Measurements from ENCODE around the gene CDH4. TPM values are rescaled to one million over a fixed set of nuclear protein-coding genes. Genes with fewer than 3 reads are reported as not detected.

The CDH4 gene
- polyA plus RNA-seq, 1 experiment, result 1.5 TPM

- no peak for DNase-seq (ENCODE audit: low read depth)
- no peaks in the 10 kb centered on the region for H3K36me3 ChIP-seq (ENCODE audit: control insufficient read depth, insufficient read depth, low read length)
- TF ChIP-seq CTCF (IDR thresholded peaks at IDR 0.05; ENCODE audit: insufficient read depth, low read depth, low read length), result no peak
- ChIA-PET CTCF (no interaction called here), POLR2A (no interaction called here)
- H3K4me3 ChIP-seq (ENCODE audit: low read depth, low read length), result no peak overlapping the region
- H3K27me3 ChIP-seq (ENCODE audit: control insufficient read depth, insufficient read depth, low read length), result no peaks in the 10 kb centered on the region
Observed at GRCh38 chr20:61593516-61593915, 341.5 kb downstream of the CDH4 start.

- Histone ChIP-seq H3K27me3 (ENCODE audit: control insufficient read depth, insufficient read depth, low read length) (no peaks in the 10 kb centered on the region), H3K4me3 (ENCODE audit: low read depth, low read length) (no peak overlapping the region), H3K36me3 (ENCODE audit: control insufficient read depth, insufficient read depth, low read length) (no peaks in the 10 kb centered on the region)
- ChIA-PET POLR2A (no interaction called here), CTCF (no interaction called here)
- DNase-seq (ENCODE audit: low read depth), result no peak
- no peak for TF ChIP-seq CTCF (IDR thresholded peaks at IDR 0.05; ENCODE audit: insufficient read depth, low read depth, low read length)
Observed at GRCh38 chr20:61594198-61594597, 342.1 kb downstream of the CDH4 start.

- Histone ChIP-seq H3K36me3 (ENCODE audit: control insufficient read depth, insufficient read depth, low read length) (no peaks in the 10 kb centered on the region), H3K4me3 (ENCODE audit: low read depth, low read length) (no peak overlapping the region), H3K27me3 (ENCODE audit: control insufficient read depth, insufficient read depth, low read length) (no peaks in the 10 kb centered on the region)
- ChIA-PET CTCF (no interaction called here), POLR2A (no interaction called here)
- no peak for TF ChIP-seq CTCF (IDR thresholded peaks at IDR 0.05; ENCODE audit: insufficient read depth, low read depth, low read length)
- no peak for DNase-seq (ENCODE audit: low read depth)
Observed at GRCh38 chr20:61595216-61595615, 343.2 kb downstream of the CDH4 start.

GRCh38 chr20:61596687-61597330 lies 344.7 kb downstream of the CDH4 start:
- CTCF ChIA-PET, result no interaction called here
- no peak for DNase-seq (ENCODE audit: low read depth)
- no peaks in the 10 kb centered on the region for H3K36me3 ChIP-seq (ENCODE audit: control insufficient read depth, insufficient read depth, low read length)
- H3K4me3 ChIP-seq (ENCODE audit: low read depth, low read length), result no peak overlapping the region
- H3K27me3 ChIP-seq (ENCODE audit: control insufficient read depth, insufficient read depth, low read length), result no peaks in the 10 kb centered on the region
- TF ChIP-seq CTCF (IDR thresholded peaks at IDR 0.05; ENCODE audit: insufficient read depth, low read depth, low read length), result no peak
- POLR2A ChIA-PET, result no interaction called here

GRCh38 chr20:61597996-61598395 lies 345.9 kb downstream of the CDH4 start:
- no peaks in the 10 kb centered on the region for H3K27me3 ChIP-seq (ENCODE audit: control insufficient read depth, insufficient read depth, low read length)
- ChIA-PET CTCF (no interaction called here), POLR2A (no interaction called here)
- H3K36me3 ChIP-seq (ENCODE audit: control insufficient read depth, insufficient read depth, low read length), result no peaks in the 10 kb centered on the region
- no peak for TF ChIP-seq CTCF (IDR thresholded peaks at IDR 0.05; ENCODE audit: insufficient read depth, low read depth, low read length)
- no peak for DNase-seq (ENCODE audit: low read depth)
- H3K4me3 ChIP-seq (ENCODE audit: low read depth, low read length), result no peak overlapping the region

Measured in BJ (cell line).